ENCODE measurements around the gene GNAO1.

GNAO1 gene

DNA sequence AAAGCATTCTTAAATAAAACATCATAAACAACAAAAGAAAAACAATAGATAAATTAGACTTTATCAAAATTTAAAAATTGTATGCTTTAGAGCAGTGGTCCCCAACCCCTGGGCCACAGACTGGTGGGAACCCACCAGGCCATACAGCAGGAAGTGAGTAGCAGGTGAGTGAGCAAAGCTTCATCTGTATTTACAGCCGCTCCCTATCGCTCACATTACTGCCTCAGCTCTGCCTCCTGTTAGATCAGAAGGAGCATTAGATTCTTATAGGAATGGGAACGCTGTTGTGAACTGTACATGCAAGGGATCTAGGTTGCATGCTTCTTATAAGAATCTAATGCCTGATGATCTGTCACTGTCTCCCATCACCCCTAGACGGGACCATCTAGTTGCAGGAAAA lies 51.5 kb downstream of the GNAO1 start:
- Mint-ChIP-seq H3K27ac (no peak overlapping the region), H3K9me3 (no peaks in the 10 kb centered on the region), H3K4me3 (no peak overlapping the region), H3K27me3 (no peaks in the 10 kb centered on the region), H3K4me1 (ENCODE audit: low read depth) (no peaks in the 10 kb centered on the region), H3K36me3 (ENCODE audit: low read depth) (no peaks in the 10 kb centered on the region)
- DNase-seq: no peak

DNA sequence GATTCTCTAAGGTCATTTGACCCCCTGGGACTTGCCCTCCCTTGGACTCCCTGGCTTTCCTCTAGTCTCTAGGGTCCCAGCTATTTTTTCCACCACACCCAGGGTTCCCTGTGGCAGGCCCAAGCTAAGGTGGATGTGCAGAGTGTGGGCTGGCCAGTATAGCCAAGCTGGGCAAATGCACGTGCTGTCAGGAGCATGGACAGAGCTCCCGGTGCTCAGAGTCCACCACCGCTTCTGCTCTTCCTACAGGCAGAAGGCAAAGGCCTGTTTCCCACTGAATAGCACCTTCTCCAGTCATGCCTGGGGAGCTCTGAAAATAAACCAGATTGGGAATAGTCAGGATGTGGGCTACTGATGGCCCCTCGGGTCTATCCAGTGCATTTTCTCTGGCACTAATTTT lies 53.3 kb downstream of the GNAO1 start:
- H3K4me1 Mint-ChIP-seq (ENCODE audit: low read depth): no peaks in the 10 kb centered on the region
- no peak for DNase-seq
- H3K27me3 Mint-ChIP-seq: no peaks in the 10 kb centered on the region
- no peak overlapping the region for H3K4me3 Mint-ChIP-seq
- no peaks in the 10 kb centered on the region for H3K9me3 Mint-ChIP-seq
- no peaks in the 10 kb centered on the region for H3K36me3 Mint-ChIP-seq (ENCODE audit: low read depth)
- H3K27ac Mint-ChIP-seq: no peak overlapping the region

DNA sequence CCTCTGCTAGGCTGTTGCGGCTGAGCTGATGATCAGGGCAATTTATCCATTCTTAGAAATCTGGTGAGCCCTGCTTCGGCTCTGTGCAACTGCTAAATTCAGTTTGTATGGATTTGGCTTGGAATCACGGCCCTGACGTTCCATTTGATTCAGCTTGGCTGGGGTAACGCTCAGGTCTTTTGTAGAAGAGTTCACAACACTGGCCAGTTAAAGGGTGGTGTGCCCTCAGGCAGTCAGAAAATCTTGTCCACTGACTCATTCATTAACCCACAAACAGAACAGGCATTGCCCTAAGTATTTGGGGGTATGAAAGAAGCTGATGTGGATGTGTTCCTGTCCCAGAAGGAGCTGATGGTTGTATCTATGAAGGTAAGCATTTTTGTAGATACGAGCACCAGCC lies 53.9 kb downstream of the GNAO1 start:
- Mint-ChIP-seq H3K9me3 (no peaks in the 10 kb centered on the region), H3K4me3 (no peak overlapping the region), H3K4me1 (ENCODE audit: low read depth) (no peaks in the 10 kb centered on the region), H3K36me3 (ENCODE audit: low read depth) (no peaks in the 10 kb centered on the region), H3K27ac (no peak overlapping the region), H3K27me3 (no peaks in the 10 kb centered on the region)
- DNase-seq: no peak

DNA sequence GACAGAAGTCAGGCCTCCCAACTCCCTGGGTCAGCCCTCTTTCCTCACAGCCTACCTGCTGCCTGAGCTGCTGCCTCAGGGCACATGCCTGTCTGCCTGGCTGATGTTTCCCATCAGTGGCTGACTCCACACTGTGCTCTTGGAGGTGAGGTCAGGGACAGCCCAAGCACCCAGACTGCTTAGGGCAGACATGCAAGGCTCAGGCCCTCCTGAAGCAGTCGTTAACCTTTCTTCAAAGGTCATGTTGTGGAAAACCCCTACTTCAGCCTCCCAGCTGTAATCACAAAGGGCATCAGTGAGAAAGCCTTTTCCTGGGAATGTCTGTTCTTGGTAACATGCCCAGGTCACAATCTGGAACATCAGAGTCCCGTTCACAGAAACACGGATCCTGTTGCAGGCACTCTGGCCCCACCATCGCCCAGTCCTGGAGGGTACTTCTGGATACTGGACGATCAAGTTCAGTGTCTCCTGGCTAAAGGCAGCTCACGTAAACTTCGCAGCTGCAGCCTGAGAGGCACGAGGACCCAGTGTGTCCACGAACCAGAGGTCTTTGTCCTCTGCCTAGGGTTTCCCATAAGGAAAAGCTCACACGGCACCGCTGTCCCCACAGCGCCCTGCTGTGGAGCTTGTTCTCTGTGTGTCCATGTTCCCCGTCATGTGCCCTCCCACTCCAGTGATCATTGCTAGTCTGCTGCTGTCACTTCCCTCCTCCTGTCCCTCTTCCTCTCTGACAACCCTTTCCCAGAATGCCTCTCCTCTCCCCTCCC lies 54.9 kb downstream of the GNAO1 start:
- H3K27me3 Mint-ChIP-seq: no peaks in the 10 kb centered on the region
- H3K9me3 Mint-ChIP-seq: no peaks in the 10 kb centered on the region
- no peak overlapping the region for H3K27ac Mint-ChIP-seq
- no peak overlapping the region for H3K4me3 Mint-ChIP-seq
- H3K36me3 Mint-ChIP-seq (ENCODE audit: low read depth): no peaks in the 10 kb centered on the region
- DNase-seq: no peak
- no peaks in the 10 kb centered on the region for H3K4me1 Mint-ChIP-seq (ENCODE audit: low read depth)

DNA sequence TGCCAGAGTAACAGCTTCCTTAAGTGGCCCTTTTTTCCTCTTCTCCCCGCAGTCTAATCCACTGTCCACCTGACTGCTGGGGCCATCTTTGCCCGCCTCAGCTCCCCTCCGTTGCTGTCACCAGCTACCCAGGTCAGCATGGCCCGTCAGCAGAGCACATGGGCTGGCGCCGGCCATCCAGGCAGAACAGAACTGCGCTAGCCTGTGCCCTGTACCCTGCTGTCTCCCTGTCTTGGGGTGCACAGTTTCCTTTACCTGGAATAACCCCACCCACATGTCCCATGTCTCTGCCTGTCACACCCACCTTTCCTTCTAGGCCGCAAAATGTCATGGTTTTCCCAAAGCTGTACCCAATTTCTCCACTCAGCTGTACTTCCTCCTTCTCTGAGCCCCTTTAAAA lies 55.7 kb downstream of the GNAO1 start:
- Mint-ChIP-seq H3K36me3 (ENCODE audit: low read depth) (no peaks in the 10 kb centered on the region), H3K4me1 (ENCODE audit: low read depth) (no peaks in the 10 kb centered on the region), H3K4me3 (no peak overlapping the region), H3K9me3 (no peaks in the 10 kb centered on the region), H3K27me3 (no peaks in the 10 kb centered on the region), H3K27ac (no peak overlapping the region)
- no peak for DNase-seq

DNA sequence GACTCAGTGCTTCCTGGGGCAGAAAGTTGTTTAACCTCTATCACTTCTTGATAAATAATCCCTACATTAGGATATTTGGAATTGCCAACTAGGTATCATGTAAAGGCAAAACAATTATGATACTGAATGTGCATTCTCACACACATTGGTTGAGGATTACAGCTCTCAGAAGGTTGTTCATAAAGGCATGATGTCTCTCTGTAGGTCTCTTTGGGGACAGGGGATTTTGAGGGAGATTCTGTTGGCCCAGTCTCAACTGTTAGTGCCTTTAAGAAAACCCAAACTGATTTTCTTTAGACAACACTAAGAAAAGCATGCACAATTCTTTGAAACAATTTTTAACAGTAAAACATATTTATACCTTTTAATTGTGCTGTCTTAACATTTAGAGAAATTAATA lies 56.5 kb downstream of the GNAO1 start:
- Mint-ChIP-seq H3K4me1 (ENCODE audit: low read depth) (no peaks in the 10 kb centered on the region), H3K27me3 (no peaks in the 10 kb centered on the region), H3K4me3 (no peak overlapping the region), H3K9me3 (no peaks in the 10 kb centered on the region), H3K36me3 (ENCODE audit: low read depth) (no peaks in the 10 kb centered on the region), H3K27ac (no peak overlapping the region)
- no peak for DNase-seq

DNA sequence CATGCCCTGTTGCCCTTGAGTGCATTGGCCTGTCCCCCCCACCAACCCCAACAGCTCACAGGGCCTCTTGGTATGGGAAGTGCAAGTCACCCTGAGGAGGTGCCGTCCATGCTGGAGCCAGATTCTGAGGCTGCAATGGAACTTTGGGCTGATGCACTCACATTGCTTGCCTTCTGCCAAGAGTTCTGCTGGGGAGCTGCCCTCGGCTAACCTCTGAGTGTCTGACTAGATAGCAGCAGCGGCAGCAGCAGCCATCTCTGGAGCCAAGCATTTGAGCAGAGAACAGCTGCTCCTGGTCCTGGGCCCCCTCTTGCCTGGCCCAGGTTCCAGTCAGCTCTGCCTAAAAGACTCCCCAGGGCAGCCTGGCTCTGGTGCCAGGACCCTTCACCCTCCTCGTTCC lies 61.5 kb downstream of the GNAO1 start:
- no peak for DNase-seq
- Mint-ChIP-seq H3K4me3 (no peak overlapping the region), H3K9me3 (no peaks in the 10 kb centered on the region), H3K4me1 (ENCODE audit: low read depth) (no peaks in the 10 kb centered on the region), H3K36me3 (ENCODE audit: low read depth) (no peaks in the 10 kb centered on the region), H3K27me3 (no peaks in the 10 kb centered on the region), H3K27ac (no peak overlapping the region)

DNA sequence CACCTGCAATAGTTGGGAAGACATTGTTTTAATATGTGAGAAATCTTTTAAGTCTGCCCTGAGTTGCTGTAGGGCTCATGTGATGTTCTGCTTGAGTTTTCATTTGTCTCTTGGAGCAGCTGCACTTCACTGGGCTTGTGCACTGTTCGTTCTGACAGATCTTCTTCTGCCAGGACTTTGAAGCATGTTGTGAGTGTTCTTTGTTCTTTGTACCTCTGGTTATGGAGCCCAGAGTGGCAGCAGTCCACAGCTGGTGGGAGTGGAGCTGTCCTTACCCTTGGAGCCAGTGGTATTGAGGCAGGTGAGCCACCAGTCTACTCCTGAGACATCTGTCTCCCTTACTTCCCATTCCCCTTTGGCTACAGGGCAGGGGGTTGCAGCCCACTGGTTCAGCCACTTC lies 64.6 kb downstream of the GNAO1 start:
- Mint-ChIP-seq H3K4me3 (no peak overlapping the region), H3K27ac (no peak overlapping the region), H3K27me3 (no peaks in the 10 kb centered on the region), H3K4me1 (ENCODE audit: low read depth) (no peaks in the 10 kb centered on the region), H3K36me3 (ENCODE audit: low read depth) (no peaks in the 10 kb centered on the region), H3K9me3 (no peaks in the 10 kb centered on the region)
- DNase-seq: no peak

DNA sequence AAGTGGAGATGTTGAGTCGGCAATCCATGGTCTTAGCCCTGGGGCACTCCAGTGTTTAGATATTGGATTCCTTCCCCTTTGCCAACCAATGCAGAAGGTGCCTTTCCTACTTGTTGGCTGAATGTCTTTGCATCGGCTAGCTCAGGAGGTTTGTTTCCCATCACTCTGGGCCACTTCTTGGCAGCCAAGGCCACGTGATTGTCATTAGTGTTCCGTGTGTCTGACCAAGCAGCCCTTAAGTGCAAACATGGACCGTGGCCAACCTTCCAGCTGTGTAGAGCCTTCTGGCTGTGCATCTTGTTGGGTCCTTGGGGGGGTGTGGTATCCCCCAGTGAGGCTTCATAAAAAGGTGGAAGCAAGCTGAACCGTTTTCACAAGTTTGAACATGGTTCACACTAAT lies 66.0 kb downstream of the GNAO1 start:
- Mint-ChIP-seq H3K9me3 (no peaks in the 10 kb centered on the region), H3K36me3 (ENCODE audit: low read depth) (no peaks in the 10 kb centered on the region), H3K27ac (no peak overlapping the region), H3K4me1 (ENCODE audit: low read depth) (peaks cover 13% of the 10 kb centered on the region), H3K27me3 (no peaks in the 10 kb centered on the region), H3K4me3 (no peak overlapping the region)
- no peak for DNase-seq

DNA sequence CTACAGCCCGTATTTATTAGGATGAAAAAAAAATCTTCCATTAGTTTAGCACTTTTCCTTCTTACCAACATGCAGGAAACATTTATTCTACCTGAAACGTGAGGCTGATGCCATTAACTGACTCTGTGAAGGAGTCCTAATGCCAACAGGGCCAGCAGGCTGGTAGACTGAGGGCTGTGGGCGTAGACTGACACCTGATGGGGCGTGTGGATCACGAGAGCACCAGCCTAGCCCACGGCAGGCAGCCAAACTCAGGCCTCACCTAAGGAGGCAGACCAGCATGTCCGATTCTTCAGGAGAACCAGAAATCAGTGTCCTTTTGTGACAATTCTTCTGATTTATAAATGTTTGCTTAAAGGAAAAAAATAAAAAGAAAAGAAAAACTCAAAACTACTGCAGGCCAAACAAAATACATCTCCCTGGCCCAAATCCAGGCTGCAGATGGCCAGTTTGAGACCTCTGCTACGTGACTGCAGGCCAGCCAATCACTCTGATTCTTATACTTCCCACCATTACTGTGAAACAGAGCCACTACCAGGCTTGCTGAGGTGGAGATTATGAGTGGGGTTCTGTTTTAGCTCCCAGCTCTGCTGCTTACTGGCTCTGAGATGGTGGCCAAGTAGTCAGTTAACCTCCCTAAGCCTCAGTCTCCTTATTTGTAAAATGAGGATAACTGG lies 66.5 kb downstream of the GNAO1 start:
- Mint-ChIP-seq H3K4me1 (ENCODE audit: low read depth) (peaks cover 18% of the 10 kb centered on the region), H3K4me3 (no peak overlapping the region), H3K27ac (no peak overlapping the region), H3K9me3 (no peaks in the 10 kb centered on the region), H3K36me3 (ENCODE audit: low read depth) (no peaks in the 10 kb centered on the region), H3K27me3 (no peaks in the 10 kb centered on the region)
- DNase-seq: no peak

DNA sequence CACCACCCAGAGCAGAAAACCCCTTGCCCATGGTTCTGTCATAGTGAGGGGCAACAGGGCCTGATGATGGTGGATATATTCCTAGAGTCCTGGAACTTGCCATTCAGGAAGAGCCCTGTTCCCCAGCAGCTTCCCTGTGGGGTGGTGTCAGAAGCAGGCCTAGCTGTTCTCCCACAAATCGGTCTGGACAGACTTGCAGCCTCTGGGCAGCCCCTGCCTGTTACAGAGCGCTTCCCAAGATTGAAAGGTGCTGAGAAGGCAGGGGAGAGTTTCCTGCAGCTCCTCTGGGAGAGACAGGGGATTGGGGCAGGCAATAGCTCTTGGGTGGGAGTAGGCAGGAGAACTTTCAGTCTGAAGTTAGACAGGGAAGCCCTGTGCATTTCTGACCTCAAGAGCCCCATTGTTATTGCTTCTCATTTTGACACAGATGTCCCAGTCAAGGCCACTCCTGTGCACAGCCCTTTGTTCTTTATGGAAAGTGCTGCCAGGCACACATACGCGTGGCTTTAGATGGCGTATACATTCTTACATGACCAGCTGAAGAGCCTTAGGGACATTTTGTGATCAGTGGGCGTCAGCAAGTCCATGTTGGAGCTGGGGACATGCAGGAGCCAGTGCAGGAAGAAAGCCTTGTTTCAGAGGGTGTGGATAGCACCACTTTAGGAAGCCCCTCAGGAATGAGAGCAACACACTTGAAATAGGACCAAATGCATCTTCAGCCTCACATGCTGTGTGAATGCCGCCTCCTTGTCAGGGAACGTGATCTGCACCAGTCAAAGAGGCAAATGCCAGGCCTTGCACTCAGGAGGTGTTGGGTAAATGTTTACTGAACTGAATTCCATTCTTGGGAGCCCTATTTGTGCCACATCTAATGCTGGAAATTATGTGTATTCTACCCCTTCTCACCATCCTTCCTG lies 67.5 kb downstream of the GNAO1 start:
- no peak for DNase-seq
- H3K27me3 Mint-ChIP-seq: no peaks in the 10 kb centered on the region
- H3K36me3 Mint-ChIP-seq (ENCODE audit: low read depth): no peaks in the 10 kb centered on the region

DNA sequence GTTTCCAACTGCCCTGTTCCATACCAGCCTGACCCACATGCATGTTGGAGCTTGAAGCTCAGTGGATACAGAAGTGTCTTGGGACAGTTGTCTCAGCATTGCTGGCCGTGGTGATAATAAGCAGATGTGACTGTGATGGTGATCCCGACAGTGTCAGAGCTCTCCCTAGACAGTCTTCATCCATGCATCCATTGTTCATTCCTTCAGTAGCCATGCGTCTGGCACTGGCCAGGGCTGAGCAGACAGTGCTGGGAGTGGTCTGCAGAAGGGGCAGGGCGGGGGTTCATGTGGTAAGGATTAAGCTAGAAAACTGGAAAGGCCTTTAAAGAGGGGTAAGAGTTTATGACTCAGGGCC lies 68.1 kb downstream of the GNAO1 start:
- no peak overlapping the region for H3K4me3 Mint-ChIP-seq
- no peak overlapping the region for H3K27ac Mint-ChIP-seq
- no peak for DNase-seq
- H3K27me3 Mint-ChIP-seq: no peaks in the 10 kb centered on the region
- H3K9me3 Mint-ChIP-seq: no peaks in the 10 kb centered on the region
- H3K36me3 Mint-ChIP-seq (ENCODE audit: low read depth): no peaks in the 10 kb centered on the region
- H3K4me1 Mint-ChIP-seq (ENCODE audit: low read depth): peaks cover 30% of the 10 kb centered on the region

More for the DNA sequence above, 67.5 kb downstream of the GNAO1 start:
- H3K4me3 Mint-ChIP-seq: no peak overlapping the region
- H3K27ac Mint-ChIP-seq: no peak overlapping the region
- H3K9me3 Mint-ChIP-seq: no peaks in the 10 kb centered on the region
- H3K4me1 Mint-ChIP-seq (ENCODE audit: low read depth): peaks cover 28% of the 10 kb centered on the region

DNA sequence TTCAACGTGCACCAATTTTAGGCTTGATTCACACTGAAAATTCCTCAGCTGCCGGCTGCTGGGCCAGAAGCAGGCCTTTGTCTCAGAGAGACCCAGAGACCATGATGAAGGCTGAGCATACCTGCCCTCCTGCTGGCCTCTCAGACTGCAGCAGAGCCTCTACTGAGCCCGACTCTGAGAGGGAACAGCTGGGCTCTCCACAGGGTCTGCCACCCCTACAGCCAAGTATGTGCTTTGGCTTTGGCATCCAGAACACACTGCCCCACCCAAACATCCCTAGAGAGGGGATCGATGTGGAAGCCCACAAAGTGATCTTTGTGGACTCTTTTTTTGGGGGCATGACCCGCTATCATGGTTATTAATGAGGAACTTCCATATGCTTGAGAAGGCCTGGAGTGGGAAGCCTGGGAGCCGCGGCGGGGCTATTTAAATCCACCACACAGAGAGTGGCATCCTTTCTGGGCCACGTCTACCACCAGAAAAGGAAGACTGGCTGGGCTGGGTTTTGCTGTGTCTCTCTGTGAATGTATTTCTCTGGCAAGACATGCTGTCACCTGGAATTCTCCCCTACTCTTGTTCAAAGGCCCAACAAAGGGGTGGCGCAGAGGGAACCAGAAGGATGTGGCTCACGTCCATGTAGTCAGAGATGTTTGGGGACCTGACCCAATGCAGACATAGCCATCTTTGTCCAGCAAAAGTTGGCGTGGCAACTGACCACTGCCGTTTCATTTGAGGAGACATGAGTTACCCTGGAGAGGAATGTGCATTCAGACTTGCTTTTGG lies 69.3 kb downstream of the GNAO1 start:
- no peak for DNase-seq
- H3K4me3 Mint-ChIP-seq: no peak overlapping the region
- H3K4me1 Mint-ChIP-seq (ENCODE audit: low read depth): peaks cover 33% of the 10 kb centered on the region
- H3K36me3 Mint-ChIP-seq (ENCODE audit: low read depth): no peaks in the 10 kb centered on the region
- no peak overlapping the region for H3K27ac Mint-ChIP-seq
- no peaks in the 10 kb centered on the region for H3K9me3 Mint-ChIP-seq
- no peaks in the 10 kb centered on the region for H3K27me3 Mint-ChIP-seq

DNA sequence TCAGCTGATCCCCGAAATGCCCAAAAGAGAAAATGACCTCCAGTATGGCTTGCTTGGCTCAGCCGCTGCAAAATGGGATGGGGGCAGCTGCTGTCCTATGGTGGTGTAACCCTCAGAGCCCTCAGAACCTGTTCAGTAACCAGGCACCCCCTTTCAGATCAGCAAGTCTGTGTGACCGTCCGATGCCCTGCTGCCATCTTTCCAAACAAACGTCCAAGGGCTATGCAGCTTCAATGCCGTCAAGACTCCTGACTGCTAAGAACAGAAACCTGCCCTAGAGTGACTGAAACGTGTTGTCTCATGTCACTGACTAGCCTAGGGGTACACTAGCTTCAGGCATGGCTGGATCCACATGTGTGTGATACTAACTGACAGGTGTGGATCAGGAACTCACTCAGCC lies 70.4 kb downstream of the GNAO1 start:
- peak overlapping the region; percentile 50 for H3K27ac Mint-ChIP-seq
- H3K36me3 Mint-ChIP-seq (ENCODE audit: low read depth): no peaks in the 10 kb centered on the region
- no peak for DNase-seq
- H3K27me3 Mint-ChIP-seq: no peaks in the 10 kb centered on the region
- H3K4me1 Mint-ChIP-seq (ENCODE audit: low read depth): peaks cover 33% of the 10 kb centered on the region
- H3K4me3 Mint-ChIP-seq: no peak overlapping the region
- no peaks in the 10 kb centered on the region for H3K9me3 Mint-ChIP-seq

Data from activated T-cell treated with anti-CD3 and anti-CD28 coated beads, Interleukin-2, amount 50 U/mL, for 24 hours (primary cell).